GM20000 (cell line): ENCODE measurements around the gene KLHL40.

Source experiments
- DNase-seq: peaks from one replicate; pipeline ENCODE4 v3.0.0; 2012; ENCODE audit warnings: low spot score
- CTCF ChIP-seq: IDR thresholded peaks from 2 replicates; pipeline ENCODE4 v1.5.1; 2012; ENCODE audit warnings: mild to moderate bottlenecking, control low read depth; ENCODE audit errors: extremely low read depth, missing control alignments

Gene KLHL40

GRCh38 chr3:42693530-42693930 is 8.2 kb downstream of the KLHL40 start:
- no peak for DNase-seq
- TF ChIP-seq CTCF, result no peak

DNA sequence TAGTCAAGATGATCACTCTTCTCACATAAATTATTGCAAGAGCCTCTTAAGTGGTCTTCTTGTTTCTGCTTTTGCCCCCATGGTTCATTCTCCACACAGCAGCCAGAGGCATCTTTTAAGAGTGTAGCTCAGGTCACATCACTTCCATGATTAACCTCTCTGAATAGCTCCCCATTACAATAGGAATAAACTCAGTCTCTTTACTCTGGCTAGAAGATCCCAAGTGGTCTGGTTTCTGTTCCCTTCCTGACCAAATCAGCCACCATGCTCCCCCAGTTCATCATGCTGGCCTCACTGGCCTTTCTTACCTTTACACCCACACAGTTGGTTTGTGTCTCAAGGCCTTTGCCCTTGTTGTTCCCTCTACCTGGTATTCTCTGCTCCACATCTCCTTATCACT is 9.0 kb downstream of the KLHL40 start:
- no peak for TF ChIP-seq CTCF
- DNase-seq, result no peak

GRCh38 chr3:42696356-42697288 is 11.3 kb downstream of the KLHL40 start:
- DNase-seq, result no peak
- TF ChIP-seq CTCF, result no peak

DNA sequence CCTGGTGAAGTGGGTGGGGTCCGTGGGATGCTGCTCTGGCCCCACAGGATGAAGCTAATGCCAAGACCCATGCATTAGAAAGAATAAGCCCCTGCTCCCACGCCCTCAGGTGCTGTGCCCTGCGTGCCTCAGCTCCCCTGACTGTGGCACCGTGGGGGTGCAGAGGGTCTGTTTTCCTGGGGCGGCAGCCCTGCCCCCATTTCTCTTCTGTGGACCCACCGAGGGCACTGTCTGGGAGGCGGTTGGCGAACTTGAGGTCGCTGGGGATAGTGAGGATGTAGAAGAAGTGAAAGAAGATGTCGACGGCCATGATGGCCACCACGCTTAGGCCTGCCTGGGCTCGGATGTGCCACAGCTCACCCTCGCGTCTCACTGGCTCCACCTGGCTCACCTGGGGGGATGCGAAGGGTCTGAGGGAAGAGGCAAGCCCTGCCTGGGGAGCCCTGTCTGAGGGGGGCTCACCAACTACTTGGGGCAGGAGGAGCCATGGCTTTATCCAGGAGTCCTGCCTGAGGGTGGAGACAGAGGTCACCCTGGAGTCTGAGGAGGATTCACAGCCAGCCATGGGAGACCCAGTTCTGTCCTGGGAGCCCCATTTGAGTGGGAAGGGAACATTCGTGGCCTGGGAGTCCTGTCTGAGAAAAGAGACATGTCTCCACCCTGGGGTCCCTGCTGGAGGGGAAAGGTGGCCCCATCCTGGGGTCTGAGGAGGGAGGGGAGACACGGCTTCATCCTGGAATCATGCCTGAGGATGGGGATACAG is 12.1 kb downstream of the KLHL40 start:
- no peak for TF ChIP-seq CTCF
- DNase-seq, result no peak

- no peak for TF ChIP-seq CTCF
- no peak for DNase-seq
These were observed 13.0 kb downstream of the KLHL40 start for GRCh38 chr3:42698216-42698910.

DNA sequence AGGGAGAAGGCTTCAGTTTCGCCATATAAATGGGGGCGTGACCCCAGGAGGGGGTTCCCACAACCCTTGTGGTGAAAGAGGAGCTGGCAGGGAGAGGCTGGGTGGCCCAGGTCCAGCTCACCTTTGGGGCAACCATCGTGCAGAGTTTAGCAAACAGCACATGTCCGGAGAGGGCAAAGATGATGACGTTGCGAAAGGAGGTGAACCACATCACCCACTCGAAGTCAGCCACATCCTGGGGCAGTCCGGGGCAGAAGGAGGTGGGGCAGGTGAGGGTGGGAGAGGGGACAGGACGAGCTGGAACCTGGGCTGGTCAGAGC is 13.5 kb downstream of the KLHL40 start:
- TF ChIP-seq CTCF, result no peak
- no peak for DNase-seq
